Measurements from ENCODE around the gene CLRN1.

DNA sequence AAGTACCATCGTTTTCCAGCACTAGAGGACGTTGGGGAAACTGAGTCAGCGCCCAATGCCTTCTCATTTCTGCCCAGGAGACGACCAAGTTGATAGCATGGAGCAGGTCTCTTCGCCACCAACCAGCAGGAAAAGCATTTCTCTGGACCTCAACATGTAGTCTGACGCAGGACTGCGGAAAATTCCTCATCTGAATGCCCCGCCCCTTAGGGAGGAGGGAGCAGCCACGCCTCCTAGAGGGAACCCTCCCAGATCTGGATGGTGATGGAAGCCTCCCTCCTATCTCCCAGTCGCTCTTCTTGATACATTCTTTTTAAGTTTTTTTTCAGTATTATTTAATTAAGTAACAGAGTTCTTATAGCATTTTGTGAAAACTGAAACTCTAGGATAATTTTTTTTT is 49.9 kb downstream of the CLRN1 start:
- TF ChIP-seq, protein P1, sequence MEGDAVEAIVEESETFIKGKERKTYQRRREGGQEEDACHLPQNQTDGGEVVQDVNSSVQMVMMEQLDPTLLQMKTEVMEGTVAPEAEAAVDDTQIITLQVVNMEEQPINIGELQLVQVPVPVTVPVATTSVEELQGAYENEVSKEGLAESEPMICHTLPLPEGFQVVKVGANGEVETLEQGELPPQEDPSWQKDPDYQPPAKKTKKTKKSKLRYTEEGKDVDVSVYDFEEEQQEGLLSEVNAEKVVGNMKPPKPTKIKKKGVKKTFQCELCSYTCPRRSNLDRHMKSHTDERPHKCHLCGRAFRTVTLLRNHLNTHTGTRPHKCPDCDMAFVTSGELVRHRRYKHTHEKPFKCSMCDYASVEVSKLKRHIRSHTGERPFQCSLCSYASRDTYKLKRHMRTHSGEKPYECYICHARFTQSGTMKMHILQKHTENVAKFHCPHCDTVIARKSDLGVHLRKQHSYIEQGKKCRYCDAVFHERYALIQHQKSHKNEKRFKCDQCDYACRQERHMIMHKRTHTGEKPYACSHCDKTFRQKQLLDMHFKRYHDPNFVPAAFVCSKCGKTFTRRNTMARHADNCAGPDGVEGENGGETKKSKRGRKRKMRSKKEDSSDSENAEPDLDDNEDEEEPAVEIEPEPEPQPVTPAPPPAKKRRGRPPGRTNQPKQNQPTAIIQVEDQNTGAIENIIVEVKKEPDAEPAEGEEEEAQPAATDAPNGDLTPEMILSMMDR (conservative IDR thresholded peaks at IDR 0.05): no peak
- TF ChIP-seq EZH2 (IDR thresholded peaks at IDR 0.05; ENCODE audit: low read depth): no peak

Data from PC-9 (cell line).